B cell (primary cell): ENCODE measurements around the gene RCAN3. TPM values are rescaled to one million over a fixed set of nuclear protein-coding genes. Genes with fewer than 3 reads are reported as not detected.
"Not testable (repeated sequence)": the region's sequence is repeated elsewhere in the genome, so short reads cannot be mapped to it uniquely, and the experiment has no call there.

ENCODE experiments used
- ATAC-seq: fragments of 200-7000 bp; cut with Tn5 transposase; one replicate; pipeline ENCODE4 v1.10.0; 2021; ENCODE audit warnings: low read depth, mild to moderate bottlenecking, moderate number of reproducible peaks, moderate library complexity
- CTCF ChIA-PET: fragments of 350-600 bp; sonication (Branson Sonifier 250); formaldehyde crosslinking; loops from one replicate; lab custom pipeline; 2021; ENCODE audit warnings: antibody characterized with exemption, inconsistent platforms; lab: Charles Lee
- POLR2A ChIA-PET: fragments of 350-600 bp; sonication (Branson Sonifier 250); formaldehyde crosslinking; loops from one replicate; lab custom pipeline; 2021; ENCODE audit warnings: antibody characterized with exemption; lab: Charles Lee
- DNase-seq: peaks from one replicate; pipeline ENCODE4 v3.0.0; 2013
- H2AFZ ChIP-seq: 2 replicates; pipeline ENCODE4 v1.6.1; 2012; ENCODE audit warnings: mild to moderate bottlenecking, low read depth, low read length; ENCODE audit not compliant: insufficient read depth, poor library complexity, severe bottlenecking
- H3K27ac ChIP-seq, 2 donors: 1 replicate in 1 of 2; 2 replicates in 1 of 2; pipeline ENCODE4 v1.5.1; 2012 to 2013; ENCODE audit warnings: low read length in 2 of 2, mild to moderate bottlenecking in 2 of 2, moderate library complexity in 1 of 2
- H3K27me3 ChIP-seq, 4 experiments: fragments of 200-600 bp in 1 of 4; sonication (generic) in 1 of 4; replicated peaks in 1 of 4; 1 replicate in 2 of 4; 2 replicates in 2 of 4; pipeline versions ENCODE4 v1.6.1 to v1.7.0; 2013 to 2016; ENCODE audit warnings: low read length in 3 of 4, mild to moderate bottlenecking in 2 of 4, mixed read lengths in 1 of 4, moderate library complexity in 1 of 4; ENCODE audit not compliant: insufficient read depth in 4 of 4, control insufficient read depth in 3 of 4; ENCODE audit errors: control extremely low read depth in 1 of 4
- H3K36me3 ChIP-seq, 2 experiments: replicated peaks in 1 of 2; 1 replicate in 1 of 2; 2 replicates in 1 of 2; pipeline versions ENCODE4 v1.6.1 to v1.7.1; 2013; ENCODE audit warnings: low read length in 1 of 2; ENCODE audit not compliant: insufficient read depth in 2 of 2, control insufficient read depth in 1 of 2; ENCODE audit errors: control extremely low read depth in 1 of 2, extremely low read depth in 1 of 2
- H3K4me1 ChIP-seq, 2 donors: fragments of 200-600 bp in 1 of 2; sonication (generic) in 1 of 2; 1 replicate in 1 of 2; 2 replicates in 1 of 2; pipeline versions ENCODE4 v1.5.1 to v1.6.1; 2013 to 2017; ENCODE audit warnings: low read length in 2 of 2; ENCODE audit not compliant: control insufficient read depth in 2 of 2, insufficient read depth in 2 of 2
- H3K4me2 ChIP-seq: replicated peaks from 2 replicates; pipeline ENCODE3; 2012; ENCODE audit warnings: mild to moderate bottlenecking, low read depth, low read length; ENCODE audit not compliant: poor library complexity, severe bottlenecking
- H3K4me3 ChIP-seq, 5 experiments: fragments of 200-600 bp in 1 of 5; sonication (generic) in 1 of 5; 1 replicate in 3 of 5; 2 replicates in 2 of 5; pipeline versions ENCODE4 v1.5.1 to v1.7.0; 2011 to 2016; ENCODE audit warnings: low read length in 4 of 5, mild to moderate bottlenecking in 4 of 5, low read depth in 2 of 5, control low read depth in 1 of 5, moderate library complexity in 1 of 5; ENCODE audit not compliant: insufficient read depth in 1 of 5; ENCODE audit errors: control extremely low read depth in 1 of 5, extremely low read depth in 1 of 5
- H3K79me2 ChIP-seq: fragments of 200-600 bp; sonication (generic); one replicate; pipeline ENCODE4 v1.6.0; 2016; ENCODE audit warnings: low read length; ENCODE audit not compliant: control insufficient read depth, insufficient read depth
- H3K9ac ChIP-seq: fragments of 200-600 bp; sonication (generic); 2 replicates; pipeline ENCODE4 v1.6.1; 2017; ENCODE audit warnings: mild to moderate bottlenecking, low read length, moderate library complexity
- H3K9me3 ChIP-seq, 3 donors: one replicate each; pipeline versions ENCODE4 v1.6.1 to v1.7.1; 2013; ENCODE audit warnings: low read length in 2 of 3; ENCODE audit not compliant: control insufficient read depth in 2 of 3, insufficient read depth in 1 of 3; ENCODE audit errors: control extremely low read depth in 1 of 3
- H4K20me1 ChIP-seq: 2 replicates; pipeline ENCODE4 v1.6.0; 2012; ENCODE audit warnings: mild to moderate bottlenecking, low read length; ENCODE audit not compliant: insufficient read depth, control insufficient read depth, poor library complexity, severe bottlenecking
- H3K27ac Mint-ChIP-seq: one replicate; pipeline ENCODE4 v1.8.0; 2021; ENCODE audit warnings: mixed read lengths
- H3K27me3 Mint-ChIP-seq: one replicate; pipeline ENCODE4 v1.8.0; 2021; ENCODE audit warnings: mixed read lengths
- H3K4me1 Mint-ChIP-seq: one replicate; pipeline ENCODE4 v1.8.0; 2021; ENCODE audit warnings: mixed read lengths
- H3K4me3 Mint-ChIP-seq: one replicate; pipeline ENCODE4 v1.8.0; 2021; ENCODE audit warnings: mixed read lengths
- H3K9me3 Mint-ChIP-seq: one replicate; pipeline ENCODE4 v1.8.0; 2022; ENCODE audit warnings: mixed read lengths; ENCODE audit not compliant: insufficient read depth
- CTCF ChIP-seq: fragments of 200-600 bp; IDR thresholded peaks from one replicate; pipeline ENCODE4 v1.8.0; 2022; ENCODE audit warnings: antibody characterized with exemption, mild to moderate bottlenecking
- EZH2 ChIP-seq: IDR thresholded peaks from 2 replicates; pipeline ENCODE4 v1.6.1; 2012; ENCODE audit warnings: borderline replicate concordance, low read depth, mild to moderate bottlenecking, moderate library complexity, low read length; ENCODE audit not compliant: insufficient read depth, poor library complexity, severe bottlenecking
- WGBS: methylation state at CpG from one replicate; pipeline ENCODE4 v1.1.5; 2013; ENCODE audit warnings: missing lambda C conversion rate; ENCODE audit not compliant: insufficient coverage; 5-methylcytosine and 5-hydroxymethylcytosine counted together
- intact Hi-C: fragments of 100-400 bp; cut with micrococcal nuclease; formaldehyde crosslinking; loops from one replicate; pipeline ENCODE4 v1.10.0; 2022
- polyA plus RNA-seq: library from polyadenylated mRNA; depleted of rRNA; stranded (reverse); fragments of >200 nt; gene quantifications from 2 replicates; pipeline ENCODE4 v1.2.3, GENCODE V29; 2012
- total RNA-seq, 2 donors: library from RNA; stranded (reverse); fragments of 120-200 nt in 1 of 2; gene quantifications; 1 replicate in 1 of 2; 2 replicates in 1 of 2; pipeline versions ENCODE4 v1.2.3 to v1.2.4, GENCODE V29; 2013 to 2022

Gene RCAN3
- total and polyA plus RNA-seq, 2 donors (not counting 1 experiment from before 2014, with no cell fraction given), result 19.3 to 37.3 TPM

DNA sequence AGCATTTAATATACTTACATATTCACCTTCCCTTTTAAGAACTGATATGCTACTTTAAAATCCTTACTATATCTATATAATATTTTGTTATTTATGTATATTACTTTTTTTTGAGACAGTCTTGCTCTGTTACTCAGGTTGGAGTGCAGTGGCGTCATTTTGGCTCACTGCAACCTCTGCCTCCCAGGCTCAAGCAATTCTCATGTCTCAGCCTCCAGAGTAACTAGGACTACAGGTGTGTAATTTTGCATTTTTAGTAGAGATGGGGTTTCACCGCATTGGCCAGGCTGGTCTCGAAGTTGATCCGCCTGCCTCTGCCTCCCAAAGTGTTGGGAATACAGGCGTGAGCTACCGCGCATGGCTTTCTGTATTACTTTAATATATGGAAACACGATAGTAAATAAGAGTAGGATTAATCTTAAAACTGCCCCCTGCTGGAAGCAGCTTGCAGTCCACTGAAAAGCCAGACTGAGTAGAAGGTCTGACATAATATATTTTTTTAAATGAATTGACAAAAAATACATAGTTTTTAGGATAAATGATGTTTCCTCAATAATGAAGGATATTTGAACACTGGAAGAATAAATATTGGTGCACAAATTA, 24.4 kb downstream of the RCAN3 start:
- Histone ChIP-seq H3K4me3 (no peak overlapping the region), H3K9ac (no peak overlapping the region), H3K79me2 (peaks cover 52% of the 10 kb centered on the region), H3K27me3 (no peaks in the 10 kb centered on the region), H4K20me1 (peaks cover 12% of the 10 kb centered on the region), H3K4me2 (no peak overlapping the region), H3K4me1 (no peaks in the 10 kb centered on the region), H3K9me3 (no peaks in the 10 kb centered on the region), H3K27ac (no peak overlapping the region), H3K36me3 (peaks cover 3 to 8% of the 10 kb centered on the region in 2 experiments), H2AFZ (no peak overlapping the region)
- Mint-ChIP-seq H3K4me3 (no peak overlapping the region), H3K27ac (no peak overlapping the region), H3K27me3 (no peaks in the 10 kb centered on the region), H3K9me3 (no peaks in the 10 kb centered on the region), H3K4me1 (peaks cover 3% of the 10 kb centered on the region)
- no CpG with 5 or more reads among the region's 8 CpGs for WGBS
- TF ChIP-seq EZH2 (no peak), CTCF (peak; percentile 71)
- ChIA-PET CTCF (interaction anchor here (0.8 to 3.6 kb wide), 15 partner anchors 9 to 456 kb away, joined by 3 to 30 read pairs (median 4); partner anchors contain the start of genes NIPAL3 and RCAN3), POLR2A (interaction anchor here (0.7 kb wide), 1 partner anchor 45 kb away, joined by 3 read pairs; no protein-coding TSS in a partner anchor)
- ATAC-seq, result no peak
- peak; percentile 47 for DNase-seq
- intact Hi-C loops, result loop anchor here (2.0 kb wide), 1 partner anchor 112 kb away; the partner anchor contains the start of gene NIPAL3

- Histone ChIP-seq H3K4me1 (peaks cover under 1 to 5% of the 10 kb centered on the region in 2 donors), H3K9me3 (no peaks in the 10 kb centered on the region), H3K4me2 (no peak overlapping the region), H3K36me3 (peaks cover 3 to 8% of the 10 kb centered on the region in 2 experiments), H2AFZ (no peak overlapping the region), H4K20me1 (peaks cover 12% of the 10 kb centered on the region), H3K27me3 (no peaks in the 10 kb centered on the region), H3K9ac (no peak overlapping the region), H3K79me2 (peaks cover 43% of the 10 kb centered on the region), H3K4me3 (no peak overlapping the region), H3K27ac (no peak overlapping the region)
- H3K27me3 Mint-ChIP-seq, result no peaks in the 10 kb centered on the region
- H3K4me3 Mint-ChIP-seq, result no peak overlapping the region
- CTCF ChIA-PET, result interaction anchor here (0.6 to 1.2 kb wide), 8 partner anchors 12 to 330 kb away, joined by 3 to 7 read pairs (median 4); partner anchors contain the start of gene NIPAL3
- peaks cover 7% of the 10 kb centered on the region for H3K4me1 Mint-ChIP-seq
- no peak for ATAC-seq
- no peak overlapping the region for H3K27ac Mint-ChIP-seq
- intact Hi-C loops, result no loop called here
- no peaks in the 10 kb centered on the region for H3K9me3 Mint-ChIP-seq
- TF ChIP-seq CTCF (no peak), EZH2 (no peak)
- DNase-seq, result no peak
- WGBS, result 100% methylated on average over 1 of the region's 2 CpGs
- POLR2A ChIA-PET, result interaction anchor here (0.6 kb wide), 1 partner anchor 378 kb away, joined by 6 read pairs; no protein-coding TSS in a partner anchor
Measured at GRCh38 chr1:24528744-24529143, 26.1 kb downstream of the RCAN3 start.

DNA sequence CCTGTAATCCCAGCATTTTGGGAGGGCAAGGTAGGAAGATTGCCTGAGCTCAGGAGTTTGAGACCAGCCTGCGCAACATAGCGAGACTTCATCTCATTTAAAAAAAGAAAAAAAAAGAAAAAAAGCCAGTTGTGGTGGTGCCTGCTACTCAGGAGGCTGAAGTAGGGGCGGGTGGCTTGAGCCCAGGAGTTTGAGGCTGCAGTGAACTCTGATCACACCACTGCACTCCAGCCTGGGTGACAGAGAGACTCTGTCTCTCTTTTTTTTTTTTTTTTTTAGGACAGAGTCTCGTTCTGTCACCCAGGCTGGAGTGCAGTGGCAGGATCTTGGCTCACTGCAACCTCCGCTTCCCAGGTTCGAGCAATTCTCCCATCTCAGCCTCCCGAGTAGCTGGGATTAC, 26.7 kb downstream of the RCAN3 start:
- ATAC-seq, H3K4me3 Mint-ChIP-seq, H3K27ac Mint-ChIP-seq, H3K9me3 ChIP-seq, H3K27me3 ChIP-seq, H3K9me3 Mint-ChIP-seq, H3K36me3 ChIP-seq, H3K27me3 Mint-ChIP-seq, H3K9ac ChIP-seq, H3K27ac ChIP-seq, intact Hi-C loops, H3K4me2 ChIP-seq, POLR2A ChIA-PET, H3K4me3 ChIP-seq, DNase-seq, H2AFZ ChIP-seq: not testable (repeated sequence)
- H3K79me2 ChIP-seq, result peaks cover 42% of the 10 kb centered on the region
- H3K4me1 Mint-ChIP-seq, result peaks cover 12% of the 10 kb centered on the region
- WGBS, result 100% methylated on average over 3 of the region's 7 CpGs
- CTCF ChIA-PET, result interaction anchor here (0.9 to 1.2 kb wide), 5 partner anchors 12 to 330 kb away, joined by 3 to 5 read pairs (median 4); no protein-coding TSS in a partner anchor
- peaks cover 6 to 11% of the 10 kb centered on the region in 2 donors for H3K4me1 ChIP-seq
- peaks cover 12% of the 10 kb centered on the region for H4K20me1 ChIP-seq
